Thyroid gland (tissue), 4 donors: ENCODE measurements around the gene CCDC82. TPM values are rescaled to one million over a fixed set of nuclear protein-coding genes. Genes with fewer than 3 reads are reported as not detected.

Experiments used
- DNase-seq, 2 donors: peaks; one replicate each; pipeline ENCODE4 v3.0.0-alpha.2; 2019
- H3K27ac ChIP-seq, 3 donors: fragments of 200-600 bp; sonication (generic); 1 replicate in 2 of 3; 2 replicates in 1 of 3; pipeline ENCODE4 v1.5.1; 2016 to 2019; ENCODE audit warnings: mild to moderate bottlenecking in 1 of 3, moderate library complexity in 1 of 3
- H3K27me3 ChIP-seq: fragments of 200-600 bp; sonication (generic); one replicate; pipeline ENCODE4 v1.5.1; 2019
- H3K36me3 ChIP-seq, 2 donors: fragments of 200-600 bp; sonication (generic); one replicate each; pipeline ENCODE4 v1.5.1; 2016 to 2019
- H3K4me1 ChIP-seq, 2 donors: fragments of 200-600 bp; sonication (generic); one replicate each; pipeline ENCODE4 v1.5.1; 2017 to 2019
- H3K4me3 ChIP-seq, 3 donors: fragments of 200-600 bp; sonication (generic); replicated peaks in 1 of 3; 1 replicate in 2 of 3; 2 replicates in 1 of 3; pipeline ENCODE4 v1.5.1; 2016; ENCODE audit warnings: mild to moderate bottlenecking in 1 of 3
- H3K9me3 ChIP-seq: fragments of 200-600 bp; sonication (generic); one replicate; pipeline ENCODE4 v1.5.1; 2017
- POLR2A ChIP-seq, 2 donors: fragments of 450-650 bp; IDR thresholded peaks; one replicate each; pipeline ENCODE4 v1.6.1; 2017; ENCODE audit warnings: antibody characterized with exemption in 2 of 2, mild to moderate bottlenecking in 2 of 2, moderate library complexity in 1 of 2
- WGBS, 2 donors: methylation state at CpG; one replicate each; pipeline ENCODE4 v1.1.5; 2017; 5-methylcytosine and 5-hydroxymethylcytosine counted together
- intact Hi-C: fragments of 100-400 bp; cut with DNase I; formaldehyde crosslinking; loops from one replicate; pipeline ENCODE4 v1.15.1; 2023
- total RNA-seq, 4 donors: library from RNA; depleted of rRNA; stranded (reverse); fragments of >200 nt; gene quantifications; one replicate each; pipeline ENCODE4 v1.2.3, GENCODE V29; 2016
- TF ChIP-seq, protein P1 (sequence below), 6 experiments: fragments of 200-600 bp in 3 of 6; fragments of 450-650 bp in 3 of 6; sonication (generic) in 3 of 6; IDR thresholded peaks; one replicate each; pipeline ENCODE4 v1.5.1; 2016 to 2019; ENCODE audit warnings: antibody characterized with exemption in 6 of 6, mild to moderate bottlenecking in 2 of 6, inconsistent platforms in 1 of 6, moderate library complexity in 1 of 6

Gene CCDC82
- total RNA-seq, 4 donors from 2014 or later: 24.8 to 44.9 (median 28.8) TPM

DNA sequence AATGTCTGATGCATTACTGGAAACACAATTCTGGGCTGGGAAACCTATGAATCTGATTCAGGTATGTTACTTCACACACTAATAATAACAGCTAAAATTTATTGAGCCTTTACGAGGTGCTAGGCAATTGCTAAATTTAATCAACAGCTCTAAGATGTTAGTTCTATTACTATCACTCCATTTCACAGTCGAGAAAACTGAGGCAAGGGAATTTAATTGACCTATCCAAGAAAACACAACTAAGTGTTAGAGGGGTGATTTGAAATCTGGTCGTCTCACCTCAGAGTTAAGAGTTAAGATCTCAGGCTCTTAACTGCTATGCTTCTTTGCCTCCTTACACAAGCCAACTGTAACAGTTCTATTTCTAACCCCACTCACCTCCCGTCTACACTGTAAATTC is 55.5 kb downstream of the CCDC82 start:
- peaks cover 27 to 38% of the 10 kb centered on the region in 2 donors for H3K4me1 ChIP-seq
- no peak overlapping the region for H3K4me3 ChIP-seq
- 85 to 92% methylated on average over 4 of the region's 4 CpGs for WGBS, 2 donors
- no peaks in the 10 kb centered on the region for H3K9me3 ChIP-seq
- no peak for DNase-seq
- H3K27ac ChIP-seq: no peak overlapping the region
- TF ChIP-seq, protein P1, sequence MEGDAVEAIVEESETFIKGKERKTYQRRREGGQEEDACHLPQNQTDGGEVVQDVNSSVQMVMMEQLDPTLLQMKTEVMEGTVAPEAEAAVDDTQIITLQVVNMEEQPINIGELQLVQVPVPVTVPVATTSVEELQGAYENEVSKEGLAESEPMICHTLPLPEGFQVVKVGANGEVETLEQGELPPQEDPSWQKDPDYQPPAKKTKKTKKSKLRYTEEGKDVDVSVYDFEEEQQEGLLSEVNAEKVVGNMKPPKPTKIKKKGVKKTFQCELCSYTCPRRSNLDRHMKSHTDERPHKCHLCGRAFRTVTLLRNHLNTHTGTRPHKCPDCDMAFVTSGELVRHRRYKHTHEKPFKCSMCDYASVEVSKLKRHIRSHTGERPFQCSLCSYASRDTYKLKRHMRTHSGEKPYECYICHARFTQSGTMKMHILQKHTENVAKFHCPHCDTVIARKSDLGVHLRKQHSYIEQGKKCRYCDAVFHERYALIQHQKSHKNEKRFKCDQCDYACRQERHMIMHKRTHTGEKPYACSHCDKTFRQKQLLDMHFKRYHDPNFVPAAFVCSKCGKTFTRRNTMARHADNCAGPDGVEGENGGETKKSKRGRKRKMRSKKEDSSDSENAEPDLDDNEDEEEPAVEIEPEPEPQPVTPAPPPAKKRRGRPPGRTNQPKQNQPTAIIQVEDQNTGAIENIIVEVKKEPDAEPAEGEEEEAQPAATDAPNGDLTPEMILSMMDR (IDR thresholded peaks at IDR 0.05): no peak
- TF ChIP-seq POLR2A (IDR thresholded peaks at IDR 0.05): no peak
- intact Hi-C loops: no loop called here
- H3K27me3 ChIP-seq: no peaks in the 10 kb centered on the region
- no peaks in the 10 kb centered on the region for H3K36me3 ChIP-seq

GRCh38 chr11:96333191-96333719 is 56.5 kb downstream of the CCDC82 start:
- Histone ChIP-seq H3K4me3 (no peak overlapping the region), H3K27me3 (no peaks in the 10 kb centered on the region), H3K4me1 (peaks cover 23 to 32% of the 10 kb centered on the region in 2 donors), H3K27ac (peak overlapping the region in 1 of 3 donors; percentile 5), H3K36me3 (no peaks in the 10 kb centered on the region), H3K9me3 (no peaks in the 10 kb centered on the region)
- intact Hi-C loops: no loop called here
- no peak for DNase-seq
- WGBS, 2 donors: 86 to 94% methylated on average over 4 of the region's 4 CpGs
- no peak for TF ChIP-seq POLR2A (IDR thresholded peaks at IDR 0.05)
- TF ChIP-seq, protein P1 (IDR thresholded peaks at IDR 0.05): no peak

- intact Hi-C loops: no loop called here
- Histone ChIP-seq H3K27ac (peak overlapping the region in 2 of 3 donors; percentile 5 to 7), H3K36me3 (no peaks in the 10 kb centered on the region), H3K4me3 (no peak overlapping the region), H3K4me1 (peaks cover 22 to 23% of the 10 kb centered on the region in 2 donors), H3K9me3 (no peaks in the 10 kb centered on the region), H3K27me3 (no peaks in the 10 kb centered on the region)
- 68 to 71% methylated on average over 8 of the region's 8 CpGs for WGBS, 2 donors
- TF ChIP-seq, protein P1 (IDR thresholded peaks at IDR 0.05): no peak
- TF ChIP-seq POLR2A (IDR thresholded peaks at IDR 0.05): no peak
- no peak for DNase-seq
Measured at GRCh38 chr11:96332126-96332771, 57.5 kb downstream of the CCDC82 start.

DNA sequence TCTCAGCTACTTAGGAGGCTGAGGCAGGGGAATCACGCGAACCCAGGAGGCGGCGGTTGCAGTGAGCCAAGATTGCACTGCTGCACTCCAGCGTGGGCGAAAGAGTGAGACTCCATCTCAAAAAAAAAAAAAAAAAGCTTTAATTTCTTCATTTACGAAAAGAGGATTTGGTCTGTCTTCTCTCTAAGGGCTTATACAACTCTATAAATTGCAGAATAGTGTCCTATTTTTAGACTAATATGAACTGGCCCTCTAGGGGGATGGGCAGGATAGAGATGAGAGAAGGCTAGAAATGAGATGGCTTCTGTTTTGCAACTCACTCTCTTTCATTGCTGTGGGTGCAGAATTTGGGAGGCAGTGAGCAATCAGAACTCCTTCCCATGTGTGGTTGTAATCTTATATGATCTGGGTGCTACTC is 58.0 kb downstream of the CCDC82 start:
- 84 to 90% methylated on average over 7 of the region's 7 CpGs for WGBS, 2 donors
- Histone ChIP-seq H3K4me3 (no peak overlapping the region), H3K4me1 (peaks cover 22 to 28% of the 10 kb centered on the region in 2 donors), H3K9me3 (no peaks in the 10 kb centered on the region), H3K36me3 (no peaks in the 10 kb centered on the region), H3K27ac (no peak overlapping the region), H3K27me3 (no peaks in the 10 kb centered on the region)
- TF ChIP-seq, protein P1 (IDR thresholded peaks at IDR 0.05): no peak
- TF ChIP-seq POLR2A (IDR thresholded peaks at IDR 0.05): no peak
- intact Hi-C loops: no loop called here
- DNase-seq: no peak

DNA sequence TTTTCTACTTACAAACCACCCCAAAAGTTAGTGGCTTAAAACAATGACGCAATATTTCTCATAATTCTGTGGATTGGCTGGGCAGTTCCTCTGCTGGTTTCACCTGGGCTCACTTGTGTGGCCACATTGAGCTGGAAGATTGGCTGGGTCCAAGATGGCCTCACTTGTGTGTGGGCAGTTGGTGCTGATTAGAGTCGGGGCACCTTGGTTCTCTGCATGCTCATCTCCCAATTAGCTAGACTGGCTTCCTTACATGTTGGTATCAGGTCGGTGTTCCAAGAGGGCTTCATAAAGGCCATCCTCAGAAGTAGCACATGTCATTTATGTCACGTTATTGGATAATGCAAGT is 59.2 kb downstream of the CCDC82 start:
- Histone ChIP-seq H3K4me1 (peaks cover 26 to 30% of the 10 kb centered on the region in 2 donors), H3K27me3 (no peaks in the 10 kb centered on the region), H3K27ac (peak overlapping the region in 2 of 3 donors; percentile 56 to 78), H3K4me3 (no peak overlapping the region), H3K36me3 (no peaks in the 10 kb centered on the region), H3K9me3 (no peaks in the 10 kb centered on the region)
- DNase-seq: no peak
- intact Hi-C loops: no loop called here
- 96 to 98% methylated on average over 4 of the region's 4 CpGs for WGBS, 2 donors
- TF ChIP-seq POLR2A (IDR thresholded peaks at IDR 0.05): no peak
- TF ChIP-seq, protein P1 (IDR thresholded peaks at IDR 0.05): no peak
